Left kidney (tissue), 2 donors: ENCODE measurements around the gene S100P. TPM values are rescaled to one million over a fixed set of nuclear protein-coding genes. Genes with fewer than 3 reads are reported as not detected.
A peak's percentile ranks its signal among the peaks of the same experiment; 100 is the strongest.
"Not testable (repeated sequence)": the region's sequence is repeated elsewhere in the genome, so short reads cannot be mapped to it uniquely, and the experiment has no call there.

Experiments used
- DNase-seq: peaks from one replicate; pipeline ENCODE4 v3.0.0-alpha.2; 2013
- polyA plus RNA-seq: library from polyadenylated mRNA; unstranded; fragments of 120-200 nt; gene quantifications from one replicate; pipeline ENCODE4 v1.2.1, GENCODE V29; 2013; ENCODE audit not compliant: insufficient read length

S100P gene
- polyA plus RNA-seq, 1 donor: 9.0 TPM

- not testable (repeated sequence) for DNase-seq
These were observed 21.0 kb upstream of the S100P start for GRCh38 chr4:6672541-6673190.

- DNase-seq: not testable (repeated sequence)
These were observed 20.5 kb upstream of the S100P start for GRCh38 chr4:6673191-6673659.

- peak; percentile 91 for DNase-seq
These were observed 19.8 kb upstream of the S100P start for GRCh38 chr4:6673660-6674499.

DNA sequence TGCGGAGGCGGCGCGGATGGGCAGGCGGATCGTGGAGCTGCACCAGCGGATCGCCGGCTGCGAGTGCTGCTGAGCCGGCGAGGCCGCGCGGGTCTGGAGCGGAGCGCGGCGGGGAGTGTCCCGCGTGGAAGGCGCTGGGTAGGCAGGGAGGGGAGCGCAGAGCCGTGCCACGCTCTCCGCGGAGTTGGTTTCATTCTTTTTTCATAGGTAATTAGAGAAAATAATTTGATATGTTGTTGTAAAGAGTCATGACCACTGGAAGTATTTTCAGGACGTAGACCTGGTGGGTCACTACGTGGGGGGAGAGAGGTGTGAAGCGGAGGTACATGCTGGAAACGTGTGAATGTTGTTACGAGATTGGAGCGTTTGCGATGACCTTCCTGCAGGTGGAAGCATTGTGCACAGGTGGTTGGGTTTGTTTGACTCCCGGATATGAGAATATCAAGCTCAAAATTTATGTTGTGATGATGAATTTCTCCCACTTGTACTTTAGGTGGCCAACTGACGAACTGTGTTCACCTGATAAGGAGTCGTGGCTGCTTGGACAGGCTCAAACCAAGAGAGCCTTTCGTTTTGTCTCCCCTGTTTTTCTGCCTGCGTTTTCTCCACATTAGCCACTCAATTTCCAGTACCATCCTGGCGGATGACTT, 19.1 kb upstream of the S100P start:
- DNase-seq: no peak

DNA sequence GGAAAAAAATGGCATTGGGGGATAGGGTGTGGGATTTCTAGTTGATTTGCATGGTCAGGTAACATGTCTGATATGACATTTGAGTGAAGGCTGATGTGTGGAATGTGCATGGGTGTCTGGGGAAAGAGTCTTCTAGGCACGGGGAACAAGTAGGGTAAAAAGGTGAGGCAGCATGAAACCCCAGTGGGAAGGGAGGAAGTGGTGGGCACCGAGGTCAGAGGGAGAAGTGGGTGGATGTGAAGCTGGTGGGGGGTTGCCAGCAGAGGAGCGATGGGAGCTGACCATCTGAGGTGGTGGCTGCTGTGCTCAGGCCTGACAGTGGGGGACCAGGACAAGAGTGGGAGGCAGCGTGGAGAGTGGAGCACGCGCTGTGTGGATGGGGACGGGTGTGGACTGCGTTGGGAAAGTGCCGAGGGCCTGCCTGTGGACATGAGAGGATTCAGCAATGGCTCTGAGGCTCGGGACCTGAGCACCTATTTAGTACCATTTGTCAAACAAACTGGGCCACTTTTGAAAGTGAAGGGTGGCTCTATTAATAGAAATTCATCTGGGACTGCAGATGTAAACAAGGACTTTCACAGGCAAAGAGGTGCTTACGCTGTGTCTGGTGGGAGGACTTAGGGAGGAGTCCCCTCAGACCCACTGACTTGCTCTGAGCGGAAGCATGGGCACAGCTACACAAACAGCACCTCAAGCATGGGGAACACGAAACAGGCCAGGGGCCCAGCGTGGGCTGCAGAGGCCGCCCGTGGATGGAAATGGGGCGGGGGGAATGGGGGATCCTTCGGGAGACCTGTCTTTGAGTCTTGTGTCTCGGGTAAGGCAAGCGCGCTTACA, 16.7 kb upstream of the S100P start:
- DNase-seq: no peak

DNA sequence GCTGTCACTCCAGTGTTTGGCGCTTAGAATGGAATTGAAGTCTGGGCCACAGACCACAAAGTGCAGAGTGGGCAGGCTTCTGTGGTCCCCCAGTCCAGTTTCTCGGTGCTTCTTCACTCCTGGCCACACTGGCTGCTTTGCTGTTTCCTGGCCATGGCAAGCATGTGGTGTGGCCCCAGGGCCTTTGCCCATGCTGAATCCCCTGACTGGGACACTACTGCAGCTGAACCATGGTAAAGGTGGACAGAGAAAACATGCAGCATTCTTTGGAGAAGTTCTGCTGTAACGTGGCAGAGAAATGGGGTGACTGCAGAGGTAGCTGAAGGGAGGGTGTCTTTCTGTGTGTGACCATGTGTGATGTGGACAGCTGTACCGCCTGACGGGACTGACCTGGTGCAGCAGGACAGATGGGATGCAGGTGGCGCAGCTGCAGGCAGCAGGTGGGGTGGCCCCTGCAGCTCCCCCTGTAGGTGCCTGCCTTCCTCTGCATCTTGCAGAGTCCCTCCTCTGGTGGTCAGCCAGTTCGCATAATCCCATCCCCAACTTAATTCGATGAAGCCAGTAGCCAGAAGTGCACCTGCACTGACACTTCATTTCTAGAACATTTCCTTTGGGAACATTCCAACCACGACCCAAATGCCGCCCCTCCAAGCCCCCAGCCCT, 13.2 kb upstream of the S100P start:
- DNase-seq: no peak

GRCh38 chr4:6681191-6681590, 12.5 kb upstream of the S100P start:
- DNase-seq: no peak

GRCh38 chr4:6682862-6683590, 10.7 kb upstream of the S100P start:
- no peak for DNase-seq

GRCh38 chr4:6684656-6685055, 9.0 kb upstream of the S100P start:
- DNase-seq: no peak

GRCh38 chr4:6686104-6686787, 7.4 kb upstream of the S100P start:
- no peak for DNase-seq

GRCh38 chr4:6687947-6688878, 5.5 kb upstream of the S100P start:
- no peak for DNase-seq

DNA sequence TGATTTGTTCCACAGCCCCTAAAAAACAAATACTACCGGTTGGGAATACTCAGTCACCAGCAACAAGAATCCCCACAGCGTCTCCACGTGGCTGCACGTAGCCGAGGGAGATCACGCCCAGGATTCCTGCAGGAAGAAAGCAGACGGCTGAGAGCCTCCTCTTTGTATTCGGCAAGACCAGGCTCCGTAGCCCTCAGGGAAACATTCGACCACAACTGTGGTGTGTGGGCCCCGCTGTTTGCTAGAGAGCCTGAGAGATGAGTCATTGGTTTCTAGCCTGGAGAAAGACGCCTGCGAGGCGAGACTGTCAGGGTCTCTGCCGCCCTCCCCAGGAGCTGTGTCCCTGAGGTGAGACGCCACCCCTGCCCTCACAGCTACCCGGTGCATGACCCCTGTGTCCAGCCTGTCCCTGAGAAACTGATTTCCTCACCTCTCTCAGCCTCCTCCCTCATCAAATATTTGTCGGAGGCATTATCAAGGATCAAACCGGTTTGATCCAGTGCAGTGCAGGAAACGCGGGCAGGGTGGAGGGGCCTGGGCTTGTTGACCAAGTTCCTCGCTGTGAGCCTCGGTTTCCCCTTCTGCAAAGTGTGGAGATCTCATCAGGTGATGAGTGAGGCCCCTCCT, 4.7 kb upstream of the S100P start:
- DNase-seq: no peak

DNA sequence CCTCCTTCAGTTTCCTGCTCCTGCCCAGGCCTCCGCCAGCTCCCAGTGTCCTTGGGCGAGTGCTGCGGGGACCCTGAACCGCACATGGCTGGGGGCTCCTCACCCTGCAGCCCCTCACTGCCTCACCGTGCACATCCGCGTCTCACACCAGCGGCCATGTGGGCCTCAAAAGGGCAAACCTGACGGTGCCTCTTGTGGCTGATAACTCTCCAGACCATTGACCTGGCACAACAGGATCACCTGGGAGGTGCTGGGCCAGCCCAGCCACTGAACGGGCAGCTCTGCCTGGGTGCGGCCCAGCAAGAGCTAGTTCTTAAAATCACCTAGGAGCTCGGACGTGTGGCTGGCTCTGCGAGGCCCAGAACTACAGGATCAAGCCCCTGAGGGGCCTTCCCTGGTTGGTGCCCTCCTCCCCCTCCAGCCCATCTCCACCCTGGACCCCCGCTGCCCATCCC, 4.1 kb upstream of the S100P start:
- DNase-seq: no peak

- DNase-seq: no peak
These were observed 1.3 kb upstream of the S100P start for GRCh38 chr4:6692379-6692778.

GRCh38 chr4:6692806-6693205, 872 bp upstream of the S100P start:
- DNase-seq: peak; percentile 66

DNA sequence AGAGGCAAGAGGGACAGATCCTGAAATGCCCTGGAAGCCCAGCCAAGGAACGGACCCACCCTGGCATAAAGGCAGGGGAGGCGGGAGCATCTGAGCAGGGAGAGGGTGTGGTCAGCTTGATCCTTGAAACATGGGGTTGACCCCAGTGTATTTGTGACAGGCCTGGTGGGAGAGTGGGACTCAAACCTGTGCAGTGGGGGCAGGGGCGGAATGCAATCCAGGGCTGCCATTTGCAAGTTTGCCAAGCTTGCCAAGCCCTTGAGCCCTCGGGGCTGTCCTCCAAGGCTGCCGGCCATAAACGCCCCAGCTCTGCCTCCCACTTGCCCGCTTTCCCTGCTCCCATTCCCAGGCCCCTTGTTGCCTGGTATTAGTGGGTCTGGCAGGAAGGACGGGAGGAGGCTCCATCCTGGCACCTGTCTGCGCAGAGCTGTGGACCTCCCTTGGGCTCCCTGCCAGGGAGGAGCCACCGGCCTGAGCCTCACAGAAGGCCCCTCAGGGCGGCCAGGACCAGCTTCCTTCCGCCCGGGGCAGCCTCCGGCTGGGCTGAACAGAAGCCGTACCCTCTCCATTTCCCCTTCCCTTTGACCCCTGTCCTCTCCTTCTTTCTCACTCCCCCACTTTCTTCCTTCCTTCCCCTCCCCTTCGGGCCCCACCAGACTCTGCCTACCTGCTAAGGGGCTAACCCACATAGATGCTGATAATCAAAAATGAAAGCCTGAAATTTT, 661 bp downstream of the S100P start:
- DNase-seq: no peak
